Measurements from ENCODE around the gene TSPEAR.

GRCh38 chr21:44496564-44497550, 214.5 kb downstream of the TSPEAR start:
- no peak for TF ChIP-seq CTCF (IDR thresholded peaks at IDR 0.05 in 4 of 5, conservative IDR thresholded peaks at IDR 0.05 in 1 of 5)
- no peak for TF ChIP-seq POLR2A (IDR thresholded peaks at IDR 0.05)

Data from gastrocnemius medialis (tissue), 4 donors.